ENCODE data around the gene RP2. TPM values are rescaled to one million over a fixed set of nuclear protein-coding genes. Genes with fewer than 3 reads are reported as not detected.

The RP2 gene
- total RNA-seq, 4 donors from 2014 or later: 12.1 to 20.9 (median 14.7) TPM

- no peak for ATAC-seq (ENCODE audit: low FRiP score)
- TF ChIP-seq CTCF (IDR thresholded peaks at IDR 0.05): no peak
- no peak for DNase-seq (ENCODE audit: low spot score)
Observed at GRCh38 chrX:46841346-46841745, 4.5 kb downstream of the RP2 start.

- DNase-seq (ENCODE audit: low spot score) (no peak), ATAC-seq (ENCODE audit: low FRiP score) (no peak)
- no peak for TF ChIP-seq CTCF (IDR thresholded peaks at IDR 0.05)
Observed at GRCh38 chrX:46844913-46845312, 8.1 kb downstream of the RP2 start.

GRCh38 chrX:46849933-46850332, 13.1 kb downstream of the RP2 start:
- ATAC-seq (ENCODE audit: low FRiP score) (no peak), DNase-seq (ENCODE audit: low spot score) (no peak)
- TF ChIP-seq CTCF (IDR thresholded peaks at IDR 0.05): no peak

- no peak for TF ChIP-seq CTCF (IDR thresholded peaks at IDR 0.05)
- no peak for DNase-seq (ENCODE audit: low spot score)
- ATAC-seq (ENCODE audit: low FRiP score): no peak
Observed at GRCh38 chrX:46850771-46851170, 13.9 kb downstream of the RP2 start.

GRCh38 chrX:46856483-46856882, 19.6 kb downstream of the RP2 start:
- TF ChIP-seq CTCF (IDR thresholded peaks at IDR 0.05): no peak
- ATAC-seq (ENCODE audit: low FRiP score): no peak
- no peak for DNase-seq (ENCODE audit: low spot score)

- no peak for DNase-seq (ENCODE audit: low spot score)
- TF ChIP-seq CTCF (IDR thresholded peaks at IDR 0.05): no peak
- no peak for ATAC-seq (ENCODE audit: low FRiP score)
Observed at GRCh38 chrX:46860557-46860956, 23.7 kb downstream of the RP2 start.

GRCh38 chrX:46863072-46863471, 26.2 kb downstream of the RP2 start:
- ATAC-seq (ENCODE audit: low FRiP score): no peak
- TF ChIP-seq CTCF (IDR thresholded peaks at IDR 0.05): no peak
- no peak for DNase-seq (ENCODE audit: low spot score)

Data from omental fat pad (tissue), 4 donors.